Activated naive CD8-positive, alpha-beta T cell treated with anti-CD3 and anti-CD28 coated beads, Interleukin-2, amount 10 ng/mL, durations not matched to agents 7 days and 5 days (primary cell): Measurements from ENCODE around the gene MTFR1L. TPM values are rescaled to one million over a fixed set of nuclear protein-coding genes. Genes with fewer than 3 reads are reported as not detected.

Source experiments
- ATAC-seq: fragments of 150-1000 bp; cut with Tn5 transposase; one replicate; pipeline ENCODE4 v1.10.0; 2021; ENCODE audit warnings: low read depth, moderate library complexity
- POLR2A ChIA-PET: fragments of 350-600 bp; sonication (Branson Sonifier 250); formaldehyde crosslinking; loops from one replicate; lab custom pipeline; 2021; ENCODE audit warnings: antibody characterized with exemption; lab: Charles Lee
- DNase-seq: peaks from one replicate; pipeline ENCODE4 v3.0.0; 2021
- H3K27ac Mint-ChIP-seq: one replicate; pipeline ENCODE4 v1.8.0; 2022; ENCODE audit warnings: mild to moderate bottlenecking, mixed read lengths
- H3K27me3 Mint-ChIP-seq: one replicate; pipeline ENCODE4 v1.8.0; 2022; ENCODE audit warnings: mild to moderate bottlenecking, moderate library complexity, mixed read lengths
- H3K36me3 Mint-ChIP-seq: one replicate; pipeline ENCODE4 v1.8.0; 2021; ENCODE audit warnings: mild to moderate bottlenecking, mixed read lengths
- H3K4me1 Mint-ChIP-seq: one replicate; pipeline ENCODE4 v1.8.0; 2021; ENCODE audit warnings: mixed read lengths
- H3K4me3 Mint-ChIP-seq: one replicate; pipeline ENCODE4 v1.8.0; 2022; ENCODE audit warnings: mild to moderate bottlenecking, moderate library complexity, mixed read lengths
- H3K9me3 Mint-ChIP-seq: one replicate; pipeline ENCODE4 v1.8.0; 2021; ENCODE audit warnings: mixed read lengths
- total RNA-seq, 2 experiments: library from RNA; stranded (reverse); gene quantifications; one replicate each; pipeline ENCODE4 v1.2.3, GENCODE V29; 2021

Gene MTFR1L
- total RNA-seq, 2 experiments from 2014 or later = 40.8 to 41.3 TPM

GRCh38 chr1:25815208-25816111 lies 4.3 kb upstream of the MTFR1L start:
- H3K4me1 Mint-ChIP-seq = peaks cover 18% of the 10 kb centered on the region
- H3K27ac Mint-ChIP-seq = no peak overlapping the region
- ATAC-seq (no peak), DNase-seq (no peak)
- no peaks in the 10 kb centered on the region for H3K27me3 Mint-ChIP-seq
- no peaks in the 10 kb centered on the region for H3K36me3 Mint-ChIP-seq
- no peaks in the 10 kb centered on the region for H3K9me3 Mint-ChIP-seq
- POLR2A ChIA-PET = no interaction called here
- H3K4me3 Mint-ChIP-seq = no peak overlapping the region

- POLR2A ChIA-PET = no interaction called here
- no peak overlapping the region for H3K4me3 Mint-ChIP-seq
- no peak for ATAC-seq
Measured at GRCh38 chr1:25816112-25816718, 3.5 kb upstream of the MTFR1L start.

GRCh38 chr1:25817840-25818501 lies 1.8 kb upstream of the MTFR1L start:
- POLR2A ChIA-PET = no interaction called here
- peak overlapping the region; percentile 73 for H3K27ac Mint-ChIP-seq

More at GRCh38 chr1:25816112-25816718, 3.5 kb upstream of the MTFR1L start:
- no peaks in the 10 kb centered on the region for H3K9me3 Mint-ChIP-seq
- H3K27me3 Mint-ChIP-seq = no peaks in the 10 kb centered on the region
- H3K4me1 Mint-ChIP-seq = peaks cover 21% of the 10 kb centered on the region
- H3K36me3 Mint-ChIP-seq = peaks cover 5% of the 10 kb centered on the region
- H3K27ac Mint-ChIP-seq = no peak overlapping the region
- no peak for DNase-seq

GRCh38 chr1:25818569-25818968 lies 1.2 kb upstream of the MTFR1L start:
- Mint-ChIP-seq H3K27me3 (no peaks in the 10 kb centered on the region), H3K4me1 (peaks cover 30% of the 10 kb centered on the region), H3K27ac (peak overlapping the region; percentile 91), H3K9me3 (no peaks in the 10 kb centered on the region), H3K4me3 (peak overlapping the region; percentile 93), H3K36me3 (peaks cover 12% of the 10 kb centered on the region)
- ATAC-seq = no peak
- POLR2A ChIA-PET = interaction anchor here (0.6 to 2.8 kb wide), 3 partner anchors 18 to 210 kb away, joined by 3 to 17 read pairs (median 13); partner anchors contain the start of genes PAFAH2 and SELENON
- DNase-seq = no peak

More at GRCh38 chr1:25817840-25818501, 1.8 kb upstream of the MTFR1L start:
- Mint-ChIP-seq H3K4me1 (peaks cover 30% of the 10 kb centered on the region), H3K9me3 (no peaks in the 10 kb centered on the region), H3K4me3 (peak overlapping the region; percentile 93), H3K27me3 (no peaks in the 10 kb centered on the region), H3K36me3 (peaks cover 12% of the 10 kb centered on the region)
- peak; percentile 25 for DNase-seq
- no peak for ATAC-seq

GRCh38 chr1:25820247-25821111 lies 725 bp downstream of the MTFR1L start:
- peak overlapping the region; percentile 93 for H3K4me3 Mint-ChIP-seq
- peak; percentile 78 for DNase-seq
- H3K27ac Mint-ChIP-seq = peak overlapping the region; percentile 96
- ATAC-seq = peak; percentile 80
- peaks cover 12% of the 10 kb centered on the region for H3K36me3 Mint-ChIP-seq
- POLR2A ChIA-PET = interaction anchor here (0.6 to 2.8 kb wide), 15 partner anchors 20 to 573 kb away, joined by 3 to 17 read pairs (median 5); partner anchors contain the start of genes PAFAH2, PAQR7, RSRP1 and SELENON
- H3K9me3 Mint-ChIP-seq = no peaks in the 10 kb centered on the region
- H3K27me3 Mint-ChIP-seq = no peaks in the 10 kb centered on the region
- peaks cover 30% of the 10 kb centered on the region for H3K4me1 Mint-ChIP-seq

GRCh38 chr1:25821112-25821476 lies 1.3 kb downstream of the MTFR1L start:
- POLR2A ChIA-PET = interaction anchor here (1.0 to 2.8 kb wide), 5 partner anchors 53 to 386 kb away, joined by 3 to 17 read pairs (median 9); partner anchors contain the start of genes PAFAH2 and PAQR7
- peak overlapping the region; percentile 88 for H3K4me3 Mint-ChIP-seq
- peaks cover 30% of the 10 kb centered on the region for H3K4me1 Mint-ChIP-seq
- ATAC-seq = no peak
- no peaks in the 10 kb centered on the region for H3K9me3 Mint-ChIP-seq
- no peaks in the 10 kb centered on the region for H3K27me3 Mint-ChIP-seq
- no peak for DNase-seq
- peaks cover 13% of the 10 kb centered on the region for H3K36me3 Mint-ChIP-seq
- peak overlapping the region; percentile 96 for H3K27ac Mint-ChIP-seq

- DNase-seq (no peak), ATAC-seq (no peak)
- H3K4me3 Mint-ChIP-seq = peak overlapping the region; percentile 88
- POLR2A ChIA-PET = interaction anchor here (1.3 to 2.8 kb wide), 2 partner anchors 83 to 175 kb away, joined by 3 to 17 read pairs; partner anchors contain the start of gene PAFAH2
- H3K36me3 Mint-ChIP-seq = peaks cover 14% of the 10 kb centered on the region
- no peaks in the 10 kb centered on the region for H3K9me3 Mint-ChIP-seq
- H3K27me3 Mint-ChIP-seq = no peaks in the 10 kb centered on the region
- peaks cover 32% of the 10 kb centered on the region for H3K4me1 Mint-ChIP-seq
- H3K27ac Mint-ChIP-seq = peak overlapping the region; percentile 96
Measured at GRCh38 chr1:25821630-25822091, 1.9 kb downstream of the MTFR1L start.

- Mint-ChIP-seq H3K27ac (no peak overlapping the region), H3K4me3 (no peak overlapping the region), H3K9me3 (no peaks in the 10 kb centered on the region), H3K4me1 (peaks cover 16% of the 10 kb centered on the region), H3K27me3 (no peaks in the 10 kb centered on the region), H3K36me3 (peaks cover 27% of the 10 kb centered on the region)
- POLR2A ChIA-PET = no interaction called here
- ATAC-seq (no peak), DNase-seq (no peak)
Measured at GRCh38 chr1:25825605-25826004, 5.9 kb downstream of the MTFR1L start.

- no peak overlapping the region for H3K4me3 Mint-ChIP-seq
- no peak overlapping the region for H3K27ac Mint-ChIP-seq
- ATAC-seq (no peak), DNase-seq (no peak)
- peaks cover 7% of the 10 kb centered on the region for H3K4me1 Mint-ChIP-seq
- POLR2A ChIA-PET = no interaction called here
- H3K27me3 Mint-ChIP-seq = no peaks in the 10 kb centered on the region
- no peaks in the 10 kb centered on the region for H3K9me3 Mint-ChIP-seq
- H3K36me3 Mint-ChIP-seq = peaks cover 28% of the 10 kb centered on the region
Measured at GRCh38 chr1:25826571-25826970, 6.8 kb downstream of the MTFR1L start.

GRCh38 chr1:25828491-25828890 lies 8.7 kb downstream of the MTFR1L start:
- POLR2A ChIA-PET = no interaction called here

GRCh38 chr1:25829046-25829445 lies 9.3 kb downstream of the MTFR1L start:
- peaks cover 7% of the 10 kb centered on the region for H3K4me1 Mint-ChIP-seq
- H3K27me3 Mint-ChIP-seq = no peaks in the 10 kb centered on the region
- no peaks in the 10 kb centered on the region for H3K9me3 Mint-ChIP-seq
- ATAC-seq (no peak), DNase-seq (no peak)
- no peak overlapping the region for H3K27ac Mint-ChIP-seq
- H3K4me3 Mint-ChIP-seq = no peak overlapping the region
- POLR2A ChIA-PET = no interaction called here
- H3K36me3 Mint-ChIP-seq = peaks cover 28% of the 10 kb centered on the region

More at GRCh38 chr1:25828491-25828890, 8.7 kb downstream of the MTFR1L start:
- peaks cover 28% of the 10 kb centered on the region for H3K36me3 Mint-ChIP-seq
- no peak overlapping the region for H3K27ac Mint-ChIP-seq
- DNase-seq (no peak), ATAC-seq (no peak)
- no peak overlapping the region for H3K4me3 Mint-ChIP-seq
- no peaks in the 10 kb centered on the region for H3K9me3 Mint-ChIP-seq
- peaks cover 7% of the 10 kb centered on the region for H3K4me1 Mint-ChIP-seq
- H3K27me3 Mint-ChIP-seq = no peaks in the 10 kb centered on the region

- Mint-ChIP-seq H3K36me3 (peaks cover 40% of the 10 kb centered on the region), H3K4me3 (no peak overlapping the region), H3K9me3 (no peaks in the 10 kb centered on the region), H3K4me1 (peaks cover 5% of the 10 kb centered on the region), H3K27me3 (no peaks in the 10 kb centered on the region), H3K27ac (peak overlapping the region; percentile 15)
- DNase-seq = no peak
- ATAC-seq = no peak
- POLR2A ChIA-PET = no interaction called here
Measured at GRCh38 chr1:25831569-25832196, 11.9 kb downstream of the MTFR1L start.
